ENCODE data around the gene GDF7. TPM values are rescaled to one million over a fixed set of nuclear protein-coding genes. Genes with fewer than 3 reads are reported as not detected.
A peak's percentile ranks its signal among the peaks of the same experiment; 100 is the strongest.

Gene GDF7
- total and polyA plus RNA-seq, 7 experiments from 2014 or later: 0.01 to 0.20 (median 0.05) TPM; not detected in 2

DNA sequence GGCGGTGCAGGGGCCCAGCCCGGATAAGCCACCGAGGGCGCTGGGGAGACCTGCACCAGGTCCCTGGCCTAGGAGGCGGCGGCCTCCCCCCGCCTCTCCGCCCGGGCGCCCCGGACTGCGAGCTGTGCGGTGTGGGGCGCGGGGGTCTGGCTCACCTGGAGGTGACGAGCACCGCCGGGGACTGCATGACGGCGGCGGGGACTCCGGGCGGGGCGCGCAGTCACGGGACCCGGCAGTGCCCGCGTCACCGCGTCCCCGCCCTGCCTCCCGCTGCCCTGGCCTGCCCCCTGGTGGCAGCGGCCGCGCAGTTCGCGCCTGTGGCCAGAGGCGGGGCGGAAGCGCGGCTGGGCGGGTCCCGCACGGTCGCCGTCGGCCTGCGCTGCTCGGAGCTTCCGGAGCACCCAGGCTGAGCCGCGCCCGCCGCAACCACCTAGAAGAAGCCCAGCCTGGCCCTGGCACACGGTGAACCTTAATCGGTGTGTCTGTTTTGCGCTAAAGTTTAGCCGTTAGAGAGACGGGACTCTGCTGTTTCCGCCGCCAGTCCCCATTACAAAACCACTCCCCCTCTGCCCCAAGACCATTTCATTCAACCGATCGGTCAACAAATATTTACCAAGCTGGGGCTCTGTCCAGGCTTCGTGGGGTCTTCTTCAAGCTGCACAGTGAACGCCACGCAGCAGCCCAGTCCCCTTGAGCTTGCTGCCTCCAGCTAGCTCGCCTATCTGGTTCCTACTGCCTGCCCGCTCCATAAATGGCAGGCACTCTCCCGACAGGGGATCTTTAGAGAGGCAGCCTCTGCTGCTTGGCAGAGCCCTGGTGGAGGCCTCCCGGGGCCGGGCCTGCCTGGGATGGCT lies 15.8 kb upstream of the GDF7 start, which contains the start of gene HS1BP3:
TSS of gene HS1BP3 (minus strand) at position 222 of the 854 bp plus-strand sequence. CDS start at position 187, 35 bp downstream.
- ChIA-PET CTCF (interaction anchor here (0.6 to 4.3 kb wide), 15 partner anchors 9 to 309 kb away, joined by 3 to 37 read pairs (median 4); partner anchors contain the start of gene RHOB), POLR2A (interaction anchor here (0.8 to 3.1 kb wide), 10 partner anchors 9 to 1290 kb away, joined by 3 to 41 read pairs (median 4); partner anchors contain the start of genes LDAH and RHOB)
- ATAC-seq (peak; percentile 97), DNase-seq (peak; percentile 87 to 99 (median 94))
- H3K27ac Mint-ChIP-seq: peak within 1 kb of the TSS; percentile 90 to 99 (median 96)
- Histone ChIP-seq H3K27me3 (ENCODE audit: control insufficient read depth in 2 of 2, insufficient read depth in 2 of 2, low read length in 2 of 2) (no peaks in the 10 kb centered on the region), H3K9me3 (ENCODE audit: control insufficient read depth in 2 of 3, low read length in 3 of 3) (no peaks in the 10 kb centered on the region), H3K4me1 (ENCODE audit: control insufficient read depth in 2 of 2, insufficient read depth in 2 of 2, low read length in 2 of 2) (peaks cover 16 to 20% of the 10 kb centered on the region in 2 donors), H3K36me3 (ENCODE audit: control insufficient read depth in 2 of 3, insufficient read depth in 3 of 3, low read length in 3 of 3) (peaks cover 0 to 5% (median 0%) of the 10 kb centered on the region in 3 experiments), H3K27ac (ENCODE audit: low read depth, low read length) (peak within 1 kb of the TSS; percentile 86), H3K4me3 (ENCODE audit: low read length) (peak within 1 kb of the TSS; percentile 80)
- peaks cover 0 to 11% (median 0%) of the 10 kb centered on the region in 5 donors for H3K27me3 Mint-ChIP-seq
- intact Hi-C loops (cut with micrococcal nuclease): loop anchor here (1.0 to 10.0 kb wide), 17 partner anchors 16 to 1304 kb away; partner anchors contain the start of genes LDAH (in 2 of the 2), RHOB (in 2 of the 2), GDF7 (in 1 of the 2) and LAPTM4A (in 1 of the 2)
- H3K36me3 Mint-ChIP-seq: peaks cover 0 to 2% (median 0%) of the 10 kb centered on the region in 5 donors
- peak within 1 kb of the TSS; percentile 86 to 95 (median 90) for H3K4me3 Mint-ChIP-seq
- peaks cover 22 to 42% (median 39%) of the 10 kb centered on the region in 7 donors for H3K4me1 Mint-ChIP-seq
- peaks cover 0 to 3% (median 0%) of the 10 kb centered on the region in 11 donors for H3K9me3 Mint-ChIP-seq

DNA sequence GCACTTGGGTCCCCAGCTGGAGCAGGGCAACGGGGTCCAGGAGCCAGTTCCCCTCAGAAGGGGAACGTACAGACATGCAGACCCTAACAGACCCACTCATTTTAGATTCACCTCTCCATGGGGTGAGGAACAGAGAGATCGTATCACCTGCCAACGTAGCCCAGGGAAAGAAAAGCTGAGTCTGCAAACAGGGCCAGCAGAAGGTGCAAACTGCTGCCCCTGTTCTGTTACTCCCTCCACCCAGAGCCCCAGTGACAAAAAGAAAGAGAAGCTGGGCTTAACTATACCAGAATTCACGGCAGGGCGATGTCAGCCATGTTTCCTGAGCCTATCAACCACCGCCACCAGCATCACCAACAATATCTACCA lies 15.2 kb upstream of the GDF7 start:
- intact Hi-C loops (cut with micrococcal nuclease): loop anchor here (1.0 to 10.0 kb wide), 16 partner anchors 15 to 1304 kb away; partner anchors contain the start of genes LDAH (in 2 of the 2), RHOB (in 2 of the 2), GDF7 (in 1 of the 2) and LAPTM4A (in 1 of the 2)
- Mint-ChIP-seq H3K4me1 (peaks cover 22 to 42% (median 39%) of the 10 kb centered on the region in 7 donors), H3K27me3 (peaks cover 0 to 14% (median 0%) of the 10 kb centered on the region in 5 donors)

DNA sequence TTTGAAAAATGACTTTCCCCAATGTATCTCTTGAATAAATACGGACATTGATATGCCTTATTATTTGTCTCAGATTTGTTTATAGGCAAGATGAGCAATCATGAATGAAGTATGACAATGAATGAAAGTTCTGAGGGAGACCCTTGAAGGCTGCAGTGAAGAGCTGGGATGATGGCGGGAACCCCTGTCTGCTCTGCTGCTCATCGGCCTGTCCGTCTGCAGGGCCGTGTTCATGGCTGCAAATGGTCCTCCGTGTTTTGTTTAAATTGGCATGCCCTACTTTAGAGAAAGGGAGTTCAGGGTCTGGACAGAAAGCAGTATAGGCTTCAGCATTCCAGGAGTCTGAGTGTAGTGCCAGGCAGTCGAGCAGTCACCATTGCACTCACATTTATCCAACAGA lies 14.8 kb upstream of the GDF7 start:
- Mint-ChIP-seq H3K4me1 (peaks cover 22 to 42% (median 39%) of the 10 kb centered on the region in 7 donors), H3K27me3 (peaks cover 0 to 16% (median 0%) of the 10 kb centered on the region in 5 donors), H3K9me3 (peaks cover 0 to 3% (median 0%) of the 10 kb centered on the region in 11 donors), H3K36me3 (peaks cover 0 to 2% (median 0%) of the 10 kb centered on the region in 5 donors), H3K27ac (peak overlapping the region; percentile 87 to 99 (median 96)), H3K4me3 (peak overlapping the region in 9 of 10 donors; percentile 18 to 91 (median 88))
- ChIA-PET CTCF (interaction anchor here (1.2 to 4.3 kb wide), 5 partner anchors 9 to 241 kb away, joined by 3 to 37 read pairs (median 5); no protein-coding TSS in a partner anchor), POLR2A (interaction anchor here (1.1 to 3.1 kb wide), 4 partner anchors 171 to 300 kb away, joined by 3 to 41 read pairs (median 14); partner anchors contain the start of genes LDAH and RHOB)
- Histone ChIP-seq H3K9me3 (ENCODE audit: control insufficient read depth in 2 of 3, low read length in 3 of 3) (no peaks in the 10 kb centered on the region), H3K36me3 (ENCODE audit: control insufficient read depth in 2 of 3, insufficient read depth in 3 of 3, low read length in 3 of 3) (no peaks in the 10 kb centered on the region), H3K4me3 (ENCODE audit: low read length) (no peak overlapping the region), H3K27me3 (ENCODE audit: control insufficient read depth in 2 of 2, insufficient read depth in 2 of 2, low read length in 2 of 2) (no peaks in the 10 kb centered on the region), H3K27ac (ENCODE audit: low read depth, low read length) (no peak overlapping the region), H3K4me1 (ENCODE audit: control insufficient read depth in 2 of 2, insufficient read depth in 2 of 2, low read length in 2 of 2) (peaks cover 16 to 20% of the 10 kb centered on the region in 2 donors)
- DNase-seq (no peak), ATAC-seq (no peak)
- intact Hi-C loops (cut with micrococcal nuclease): loop anchor here (5.0 to 10.0 kb wide), 3 partner anchors 407 to 1305 kb away; no protein-coding TSS in a partner anchor

More for the DNA sequence above, 15.2 kb upstream of the GDF7 start:
- peak overlapping the region; percentile 80 for H3K4me3 ChIP-seq (ENCODE audit: low read length)
- POLR2A ChIA-PET: interaction anchor here (0.8 to 3.1 kb wide), 7 partner anchors 74 to 751 kb away, joined by 3 to 41 read pairs (median 5); partner anchors contain the start of genes LDAH and RHOB
- H3K9me3 ChIP-seq (ENCODE audit: control insufficient read depth in 2 of 3, low read length in 3 of 3): no peaks in the 10 kb centered on the region
- peak overlapping the region; percentile 86 for H3K27ac ChIP-seq (ENCODE audit: low read depth, low read length)
- H3K4me1 ChIP-seq (ENCODE audit: control insufficient read depth in 2 of 2, insufficient read depth in 2 of 2, low read length in 2 of 2): peaks cover 16 to 20% of the 10 kb centered on the region in 2 donors
- H3K36me3 ChIP-seq (ENCODE audit: control insufficient read depth in 2 of 3, insufficient read depth in 3 of 3, low read length in 3 of 3): peaks cover 0 to 3% (median 0%) of the 10 kb centered on the region in 3 experiments
- peaks cover 0 to 3% (median 0%) of the 10 kb centered on the region in 11 donors for H3K9me3 Mint-ChIP-seq
- ATAC-seq (no peak), DNase-seq (no peak)
- peak overlapping the region; percentile 87 to 99 (median 96) for H3K27ac Mint-ChIP-seq
- H3K36me3 Mint-ChIP-seq: peaks cover 0 to 2% (median 0%) of the 10 kb centered on the region in 5 donors
- no peaks in the 10 kb centered on the region for H3K27me3 ChIP-seq (ENCODE audit: control insufficient read depth in 2 of 2, insufficient read depth in 2 of 2, low read length in 2 of 2)
- H3K4me3 Mint-ChIP-seq: peak overlapping the region; percentile 18 to 91 (median 88)
- CTCF ChIA-PET: interaction anchor here (0.6 to 4.3 kb wide), 14 partner anchors 9 to 308 kb away, joined by 3 to 37 read pairs (median 4); partner anchors contain the start of gene RHOB

DNA sequence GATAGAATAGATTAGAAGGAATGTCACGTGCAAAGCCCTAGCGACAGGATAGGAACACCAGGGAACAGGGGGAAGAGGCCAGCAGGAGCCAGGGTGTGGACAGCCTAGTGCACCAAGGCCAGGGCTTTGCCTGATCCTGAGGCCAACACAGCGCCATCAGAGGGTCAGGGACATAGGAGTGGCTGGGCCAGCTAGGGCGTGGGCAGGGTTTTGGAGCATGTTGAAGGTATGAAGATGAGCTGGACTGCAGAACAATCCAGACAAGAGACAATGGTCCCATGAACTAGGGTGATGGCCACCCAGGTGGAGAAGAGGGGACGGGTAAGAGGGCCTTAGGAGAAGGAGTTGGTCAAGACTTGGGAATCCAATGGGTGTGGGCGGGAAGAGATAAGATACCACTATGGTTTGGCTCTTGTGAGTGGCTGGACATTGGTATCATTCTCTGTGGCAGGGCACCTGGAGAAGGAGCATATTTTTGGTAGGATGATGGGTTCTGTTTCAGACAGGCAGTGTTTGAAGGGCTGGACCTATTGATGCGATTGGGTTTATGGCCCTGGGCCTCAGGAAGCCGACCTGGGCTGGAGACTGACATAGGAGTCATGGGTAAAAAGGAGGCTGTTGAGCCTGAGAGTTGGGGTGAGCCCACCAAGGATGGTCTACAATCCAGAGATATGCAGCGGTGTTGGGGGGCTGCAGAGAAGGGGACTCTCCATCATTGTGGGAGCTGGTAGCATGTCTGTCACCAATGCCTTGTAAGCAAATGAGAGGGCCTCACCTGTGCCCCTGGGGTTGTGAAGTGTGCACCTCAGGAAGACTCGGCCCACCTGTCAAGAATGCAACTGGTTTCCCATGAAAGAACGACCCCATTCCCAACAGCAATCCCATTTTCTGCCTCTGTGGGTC lies 14.0 kb upstream of the GDF7 start:
- Mint-ChIP-seq H3K4me3 (peak overlapping the region in 2 of 10 donors; percentile 18 to 51), H3K9me3 (peaks cover 0 to 3% (median 0%) of the 10 kb centered on the region in 11 donors), H3K27ac (peak overlapping the region in 3 of 9 donors; percentile 5 to 57 (median 49)), H3K36me3 (peaks cover 0 to 2% (median 0%) of the 10 kb centered on the region in 5 donors), H3K4me1 (peaks cover 22 to 40% (median 35%) of the 10 kb centered on the region in 7 donors), H3K27me3 (peaks cover 0 to 20% (median 2%) of the 10 kb centered on the region in 5 donors)
- Histone ChIP-seq H3K4me1 (ENCODE audit: control insufficient read depth in 2 of 2, insufficient read depth in 2 of 2, low read length in 2 of 2) (peaks cover 16 to 20% of the 10 kb centered on the region in 2 donors), H3K27ac (ENCODE audit: low read depth, low read length) (no peak overlapping the region), H3K9me3 (ENCODE audit: control insufficient read depth in 2 of 3, low read length in 3 of 3) (no peaks in the 10 kb centered on the region), H3K27me3 (ENCODE audit: control insufficient read depth in 2 of 2, insufficient read depth in 2 of 2, low read length in 2 of 2) (no peaks in the 10 kb centered on the region), H3K36me3 (ENCODE audit: control insufficient read depth in 2 of 3, insufficient read depth in 3 of 3, low read length in 3 of 3) (no peaks in the 10 kb centered on the region), H3K4me3 (ENCODE audit: low read length) (no peak overlapping the region)
- intact Hi-C loops (cut with micrococcal nuclease): loop anchor here (5.0 to 10.0 kb wide), 3 partner anchors 408 to 1306 kb away; no protein-coding TSS in a partner anchor
- ChIA-PET CTCF (no interaction called here), POLR2A (interaction anchor here (3.1 kb wide), 1 partner anchor 206 kb away, joined by 41 read pairs; the partner anchor contains the start of gene RHOB)
- DNase-seq: no peak
- no peak for ATAC-seq

DNA sequence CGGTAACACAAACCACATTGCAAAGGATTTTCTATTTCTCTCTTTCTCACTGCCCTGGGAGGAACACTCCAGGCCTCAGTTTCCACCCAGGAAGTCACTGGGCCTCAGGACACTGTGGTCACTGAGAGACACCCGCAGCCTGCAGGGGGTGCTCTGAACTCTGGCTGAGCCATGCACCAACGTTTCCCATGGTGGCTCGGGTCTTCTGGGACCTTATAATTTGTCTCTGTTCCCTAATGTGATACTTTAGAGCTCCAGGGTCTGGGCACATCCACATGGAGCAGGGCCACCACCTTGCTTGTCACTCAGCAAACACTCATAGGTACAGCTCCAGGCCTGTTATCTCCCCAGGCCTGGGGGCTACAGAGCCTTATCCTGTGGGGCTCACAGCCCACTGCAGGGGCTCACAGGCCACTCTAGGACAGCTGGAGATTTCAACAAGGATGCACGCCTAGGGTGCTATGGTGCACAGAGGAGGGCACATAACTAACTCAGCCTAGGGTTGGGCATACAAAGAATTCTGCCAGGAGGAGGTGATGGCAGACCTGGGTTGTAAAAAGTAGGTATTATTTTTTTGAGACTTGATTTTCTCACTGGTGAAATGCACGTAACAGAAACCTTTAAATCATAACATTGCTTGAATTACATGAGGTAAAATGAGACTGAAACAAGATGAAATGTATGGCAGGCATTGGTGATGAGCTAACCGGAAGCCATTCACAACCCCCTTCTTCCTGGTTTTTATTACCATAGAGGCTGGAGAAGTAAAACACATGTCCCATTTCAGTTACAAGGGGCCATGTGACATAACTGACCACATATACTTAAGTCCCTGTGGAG lies 13.0 kb upstream of the GDF7 start:
- Mint-ChIP-seq H3K4me3 (no peak overlapping the region), H3K9me3 (peaks cover 0 to 3% (median 0%) of the 10 kb centered on the region in 11 donors), H3K36me3 (no peaks in the 10 kb centered on the region), H3K4me1 (peaks cover 18 to 30% (median 25%) of the 10 kb centered on the region in 7 donors), H3K27ac (no peak overlapping the region), H3K27me3 (peaks cover 0 to 25% (median 7%) of the 10 kb centered on the region in 5 donors)
- H3K36me3 ChIP-seq (ENCODE audit: control insufficient read depth in 2 of 3, insufficient read depth in 3 of 3, low read length in 3 of 3): no peaks in the 10 kb centered on the region
- ChIA-PET CTCF (no interaction called here), POLR2A (no interaction called here)
- no peak overlapping the region for H3K4me3 ChIP-seq (ENCODE audit: low read length)
- no peaks in the 10 kb centered on the region for H3K9me3 ChIP-seq (ENCODE audit: control insufficient read depth in 2 of 3, low read length in 3 of 3)
- H3K27ac ChIP-seq (ENCODE audit: low read depth, low read length): no peak overlapping the region
- no peak for ATAC-seq
- DNase-seq: no peak
- H3K27me3 ChIP-seq (ENCODE audit: control insufficient read depth in 2 of 2, insufficient read depth in 2 of 2, low read length in 2 of 2): no peaks in the 10 kb centered on the region
- H3K4me1 ChIP-seq (ENCODE audit: control insufficient read depth in 2 of 2, insufficient read depth in 2 of 2, low read length in 2 of 2): peaks cover 16 to 20% of the 10 kb centered on the region in 2 donors
- intact Hi-C loops (cut with micrococcal nuclease): loop anchor here (5.0 to 10.0 kb wide), 3 partner anchors 409 to 1307 kb away; no protein-coding TSS in a partner anchor
